Left lung (tissue), 10 donors: ENCODE measurements around the gene TBC1D19. TPM values are rescaled to one million over a fixed set of nuclear protein-coding genes. Genes with fewer than 3 reads are reported as not detected.
"Not testable (repeated sequence)": the region's sequence is repeated elsewhere in the genome, so short reads cannot be mapped to it uniquely, and the experiment has no call there.

Experiments used
- ATAC-seq: fragments of 200-7000 bp; cut with Tn5 transposase; one replicate; pipeline ENCODE4 v1.9.1; 2020; ENCODE audit warnings: moderate library complexity
- DNase-seq, 4 donors: peaks; one replicate each; pipeline ENCODE4 v3.0.0-alpha.2; 2013 to 2020
- H3K27ac ChIP-seq, 2 donors: fragments of 200-600 bp; sonication (generic) in 1 of 2; one replicate each; pipeline versions ENCODE4 v1.5.0 to v1.8.0; 2020 to 2021
- H3K27me3 ChIP-seq, 2 donors: fragments of 200-600 bp; sonication (generic) in 1 of 2; one replicate each; pipeline versions ENCODE4 v1.5.0 to v1.8.0; 2020 to 2021
- H3K36me3 ChIP-seq, 2 donors: fragments of 200-600 bp; sonication (generic) in 1 of 2; one replicate each; pipeline versions ENCODE4 v1.5.0 to v1.8.0; 2020 to 2021
- H3K4me1 ChIP-seq, 2 donors: fragments of 200-600 bp; one replicate each; pipeline ENCODE4 v1.8.0; 2021
- H3K4me3 ChIP-seq, 2 donors: fragments of 200-600 bp; sonication (generic) in 1 of 2; one replicate each; pipeline versions ENCODE4 v1.5.0 to v1.8.0; 2020 to 2021; ENCODE audit warnings: mild to moderate bottlenecking in 1 of 2
- H3K9me3 ChIP-seq, 2 donors: fragments of 200-600 bp; sonication (generic) in 1 of 2; one replicate each; pipeline versions ENCODE4 v1.5.0 to v1.8.0; 2020 to 2021
- CTCF ChIP-seq, 2 donors: fragments of 200-600 bp; sonication (generic) in 1 of 2; IDR thresholded peaks; one replicate each; pipeline versions ENCODE4 v1.5.0 to v1.8.0; 2021; ENCODE audit warnings: antibody characterized with exemption in 2 of 2
- intact Hi-C, 2 donors: fragments of 100-400 bp; cut with DNase I; formaldehyde crosslinking; loops; one replicate each; pipeline versions ENCODE4 v1.11.2 to v1.14.2; 2022
- polyA plus RNA-seq, 6 donors: library from polyadenylated mRNA; unstranded; fragments of 120-200 nt; gene quantifications; one replicate each; pipeline ENCODE4 v1.2.1, GENCODE V29; 2013; ENCODE audit not compliant: insufficient read length in 6 of 6
- total RNA-seq, 2 donors: library from RNA; stranded (reverse); fragmentation: NEBNext Ultra II Directional; extraction: Animal tissue kit (Norgen Biotek cat#: 25700); gene quantifications; one replicate each; pipeline ENCODE4 v1.2.1, GENCODE V29; 2021
- donor health status: DM: no; HTN: yes; CAD: no.
- donor health status: DM: no; HTN: no; CAD: no.

TBC1D19 gene
- total and polyA plus RNA-seq, 8 donors, result 9.5 to 25.8 (median 17.8) TPM

- Histone ChIP-seq H3K27me3 (no peaks in the 10 kb centered on the region), H3K4me3 (no peak overlapping the region), H3K4me1 (no peaks in the 10 kb centered on the region), H3K9me3 (no peaks in the 10 kb centered on the region), H3K36me3 (peaks cover 0 to 28% of the 10 kb centered on the region in 2 donors), H3K27ac (no peak overlapping the region)
- ATAC-seq (no peak), DNase-seq (no peak)
- intact Hi-C loops, result no loop called here
- TF ChIP-seq CTCF (IDR thresholded peaks at IDR 0.05), result no peak
Measured at GRCh38 chr4:26636458-26636857, 52.6 kb downstream of the TBC1D19 start.

- H3K27me3 ChIP-seq, intact Hi-C loops, H3K4me3 ChIP-seq, DNase-seq, ATAC-seq, H3K27ac ChIP-seq, H3K4me1 ChIP-seq, H3K9me3 ChIP-seq: not testable (repeated sequence)
- H3K36me3 ChIP-seq, result peaks cover 0 to 28% of the 10 kb centered on the region in 2 donors
Measured at GRCh38 chr4:26640639-26641038, 56.8 kb downstream of the TBC1D19 start.

- H3K36me3 ChIP-seq, result no peaks in the 10 kb centered on the region
- intact Hi-C loops, result no loop called here
Measured at GRCh38 chr4:26647523-26648224, 63.8 kb downstream of the TBC1D19 start.

GRCh38 chr4:26648260-26648659, 64.4 kb downstream of the TBC1D19 start:
- H3K27ac ChIP-seq, result no peak overlapping the region
- H3K4me3 ChIP-seq, result no peak overlapping the region
- H3K4me1 ChIP-seq, result no peaks in the 10 kb centered on the region
- intact Hi-C loops, result no loop called here
- peaks cover 0 to 2% of the 10 kb centered on the region in 2 donors for H3K9me3 ChIP-seq
- ATAC-seq (no peak), DNase-seq (no peak)
- no peaks in the 10 kb centered on the region for H3K27me3 ChIP-seq
- no peaks in the 10 kb centered on the region for H3K36me3 ChIP-seq
- TF ChIP-seq CTCF (IDR thresholded peaks at IDR 0.05), result no peak

More at GRCh38 chr4:26647523-26648224, 63.8 kb downstream of the TBC1D19 start:
- H3K4me3 ChIP-seq, result no peak overlapping the region
- no peak for DNase-seq
- ATAC-seq, result no peak
- H3K4me1 ChIP-seq, result no peaks in the 10 kb centered on the region
- no peak overlapping the region for H3K27ac ChIP-seq
- H3K27me3 ChIP-seq, result no peaks in the 10 kb centered on the region
- no peak for TF ChIP-seq CTCF (IDR thresholded peaks at IDR 0.05)
- H3K9me3 ChIP-seq, result peaks cover 0 to 2% of the 10 kb centered on the region in 2 donors

GRCh38 chr4:26660261-26660660, 76.4 kb downstream of the TBC1D19 start:
- ATAC-seq (no peak), DNase-seq (no peak)
- no peak for TF ChIP-seq CTCF (IDR thresholded peaks at IDR 0.05)
- Histone ChIP-seq H3K27me3 (no peaks in the 10 kb centered on the region), H3K4me1 (no peaks in the 10 kb centered on the region), H3K36me3 (peaks cover 0 to 18% of the 10 kb centered on the region in 2 donors), H3K4me3 (no peak overlapping the region), H3K27ac (no peak overlapping the region), H3K9me3 (peaks cover 0 to 6% of the 10 kb centered on the region in 2 donors)
- intact Hi-C loops, result no loop called here

GRCh38 chr4:26663888-26664287, 80.0 kb downstream of the TBC1D19 start:
- intact Hi-C loops, result no loop called here
- H3K27me3 ChIP-seq, result no peaks in the 10 kb centered on the region
- DNase-seq (no peak), ATAC-seq (no peak)
- H3K27ac ChIP-seq, result no peak overlapping the region
- TF ChIP-seq CTCF (IDR thresholded peaks at IDR 0.05), result no peak
- no peaks in the 10 kb centered on the region for H3K4me1 ChIP-seq
- no peak overlapping the region for H3K4me3 ChIP-seq
- peaks cover 0 to 12% of the 10 kb centered on the region in 2 donors for H3K36me3 ChIP-seq
- H3K9me3 ChIP-seq, result no peaks in the 10 kb centered on the region
